ENCODE results near the gene VIM. TPM values are rescaled to one million over a fixed set of nuclear protein-coding genes. Genes with fewer than 3 reads are reported as not detected.
"Not testable (repeated sequence)": the region's sequence is repeated elsewhere in the genome, so short reads cannot be mapped to it uniquely, and the experiment has no call there.

The VIM gene
- total and polyA plus RNA-seq, 3 experiments from 2014 or later: 513 to 1,243 (median 1,217) TPM

DNA sequence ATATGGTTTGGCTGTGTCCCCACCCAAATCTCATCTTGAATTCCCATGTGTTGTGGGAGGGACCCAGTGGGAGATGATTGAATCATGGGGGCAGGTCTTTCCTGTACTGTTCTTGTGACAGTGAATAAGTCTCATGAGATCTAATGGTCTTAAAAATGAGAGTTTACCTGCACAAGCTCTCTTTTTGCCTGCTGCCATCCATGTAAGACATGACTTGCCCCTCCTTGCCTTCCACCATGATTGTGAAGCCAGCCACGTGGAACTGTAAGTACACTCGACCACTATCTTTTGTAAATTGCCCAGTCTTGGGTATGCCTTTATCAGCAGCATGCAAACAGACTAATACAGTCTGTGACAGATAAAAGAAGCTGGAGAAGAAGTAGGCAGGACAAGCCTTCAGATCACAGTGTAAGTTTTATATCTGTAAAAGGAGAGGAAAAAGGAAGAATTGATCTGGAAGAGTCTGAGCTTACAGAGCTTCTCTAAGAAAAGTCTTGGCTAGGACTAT is 26.6 kb downstream of the VIM start:
- H3K4me1 ChIP-seq (ENCODE audit: insufficient read depth, low read length); H3K36me3 ChIP-seq (ENCODE audit: insufficient read depth, low read length); H3K4me3 ChIP-seq (ENCODE audit: low read length); H3K27me3 Mint-ChIP-seq; H3K4me1 Mint-ChIP-seq; H3K9me3 ChIP-seq (ENCODE audit: low read length); DNase-seq; POLR2A ChIA-PET; H3K4me3 Mint-ChIP-seq; H3K27me3 ChIP-seq (ENCODE audit: insufficient read depth, low read length, poor library complexity, severe bottlenecking); H3K27ac Mint-ChIP-seq; H3K36me3 Mint-ChIP-seq; H3K27ac ChIP-seq (ENCODE audit: low read depth, low read length); H3K9me3 Mint-ChIP-seq: not testable (repeated sequence)
- CTCF ChIA-PET: interaction anchor here (1.1 to 3.0 kb wide), 8 partner anchors 10 to 433 kb away, joined by 3 to 12 read pairs (median 4); no protein-coding TSS in a partner anchor

DNA sequence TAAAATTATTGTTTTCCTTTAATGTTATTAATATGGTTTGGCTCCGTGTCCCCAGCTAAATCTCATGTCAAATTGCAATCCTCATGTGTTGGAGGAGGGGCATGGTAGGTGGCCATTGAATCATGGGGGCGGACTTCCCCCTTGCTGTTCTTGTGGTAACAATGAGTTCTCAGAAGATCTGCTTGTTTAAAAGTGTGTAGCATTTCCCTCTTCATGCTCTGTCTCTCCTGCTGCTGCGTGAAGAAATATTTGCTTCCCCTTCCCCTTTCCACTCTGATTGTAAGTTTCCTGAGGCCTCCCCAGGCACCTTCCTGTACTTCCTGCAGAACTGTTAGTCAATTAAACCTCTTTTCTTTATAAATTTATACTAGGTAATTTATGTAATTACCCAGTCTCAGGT is 27.5 kb downstream of the VIM start:
- Histone ChIP-seq H3K9me3 (ENCODE audit: low read length) (no peaks in the 10 kb centered on the region), H3K27ac (ENCODE audit: low read depth, low read length) (no peak overlapping the region), H3K27me3 (ENCODE audit: insufficient read depth, low read length, poor library complexity, severe bottlenecking) (no peaks in the 10 kb centered on the region), H3K36me3 (ENCODE audit: insufficient read depth, low read length) (no peaks in the 10 kb centered on the region), H3K4me3 (ENCODE audit: low read length) (no peak overlapping the region), H3K4me1 (ENCODE audit: insufficient read depth, low read length) (no peaks in the 10 kb centered on the region)
- ChIA-PET POLR2A (no interaction called here), CTCF (interaction anchor here (1.1 to 3.0 kb wide), 2 partner anchors 19 to 413 kb away, joined by 3 to 12 read pairs; no protein-coding TSS in a partner anchor)
- Mint-ChIP-seq H3K27me3 (peaks cover 0 to 2% of the 10 kb centered on the region in 2 donors), H3K27ac (no peak overlapping the region), H3K4me1 (peaks cover 4 to 6% (median 5%) of the 10 kb centered on the region in 3 donors), H3K9me3 (no peaks in the 10 kb centered on the region), H3K4me3 (no peak overlapping the region), H3K36me3 (no peaks in the 10 kb centered on the region)
- no peak for DNase-seq

DNA sequence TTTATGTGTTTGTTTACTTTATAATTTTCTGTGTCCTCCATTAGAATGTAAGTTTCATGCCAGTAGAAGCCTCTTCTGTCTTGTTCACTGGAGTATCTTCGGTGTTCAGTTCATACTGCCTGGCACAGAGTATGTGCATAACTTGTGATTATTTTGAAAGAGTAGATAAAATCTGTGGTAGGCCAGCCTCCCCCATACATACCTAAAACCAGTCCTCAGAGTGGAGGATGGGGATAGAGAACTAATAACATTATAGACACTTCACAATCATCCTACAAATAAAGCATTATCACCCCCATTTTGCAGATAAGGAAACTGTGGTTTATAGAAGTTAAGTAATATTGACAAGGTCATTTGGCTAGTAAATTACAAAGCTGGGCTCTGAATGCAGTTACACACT is 28.0 kb downstream of the VIM start:
- Histone ChIP-seq H3K36me3 (ENCODE audit: insufficient read depth, low read length) (no peaks in the 10 kb centered on the region), H3K9me3 (ENCODE audit: low read length) (no peaks in the 10 kb centered on the region), H3K27ac (ENCODE audit: low read depth, low read length) (no peak overlapping the region), H3K4me3 (ENCODE audit: low read length) (no peak overlapping the region), H3K4me1 (ENCODE audit: insufficient read depth, low read length) (no peaks in the 10 kb centered on the region), H3K27me3 (ENCODE audit: insufficient read depth, low read length, poor library complexity, severe bottlenecking) (no peaks in the 10 kb centered on the region)
- DNase-seq: no peak
- ChIA-PET POLR2A (no interaction called here), CTCF (interaction anchor here (1.1 to 3.0 kb wide), 10 partner anchors 9 to 433 kb away, joined by 3 to 12 read pairs (median 6); no protein-coding TSS in a partner anchor)
- H3K4me1 Mint-ChIP-seq: peaks cover 4 to 6% (median 5%) of the 10 kb centered on the region in 3 donors
- no peak overlapping the region for H3K4me3 Mint-ChIP-seq
- peak overlapping the region in 1 of 8 donors; percentile 79 for H3K27ac Mint-ChIP-seq
- peaks cover 0 to 2% of the 10 kb centered on the region in 2 donors for H3K27me3 Mint-ChIP-seq
- no peaks in the 10 kb centered on the region for H3K36me3 Mint-ChIP-seq
- no peaks in the 10 kb centered on the region for H3K9me3 Mint-ChIP-seq

DNA sequence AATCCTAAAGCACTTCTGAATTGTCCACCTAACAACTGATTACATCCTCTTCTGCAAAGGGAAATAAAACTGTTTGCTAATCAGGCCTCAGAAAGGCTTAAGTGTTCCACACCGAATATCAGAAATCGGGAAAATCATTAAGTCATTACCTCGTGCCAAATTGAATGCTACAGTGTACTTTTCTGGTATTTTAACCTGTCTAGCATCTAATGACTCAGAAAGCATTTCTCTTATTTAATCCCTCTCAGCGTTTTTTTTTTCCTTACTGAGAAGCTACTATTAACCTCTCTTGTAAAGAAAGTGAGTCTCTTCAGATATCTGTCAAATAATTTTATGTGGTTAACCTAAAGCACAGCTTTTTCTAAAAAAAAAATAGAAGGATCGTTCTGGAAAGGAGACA is 28.6 kb downstream of the VIM start:
- Mint-ChIP-seq H3K4me1 (peaks cover 4 to 6% (median 5%) of the 10 kb centered on the region in 3 donors), H3K27ac (no peak overlapping the region), H3K27me3 (peaks cover 0 to 2% of the 10 kb centered on the region in 2 donors), H3K36me3 (no peaks in the 10 kb centered on the region), H3K4me3 (no peak overlapping the region), H3K9me3 (peaks cover 0 to 3% (median under 1%) of the 10 kb centered on the region in 5 donors)
- Histone ChIP-seq H3K4me1 (ENCODE audit: insufficient read depth, low read length) (no peaks in the 10 kb centered on the region), H3K27ac (ENCODE audit: low read depth, low read length) (no peak overlapping the region), H3K9me3 (ENCODE audit: low read length) (peaks cover 2% of the 10 kb centered on the region), H3K4me3 (ENCODE audit: low read length) (no peak overlapping the region), H3K36me3 (ENCODE audit: insufficient read depth, low read length) (no peaks in the 10 kb centered on the region), H3K27me3 (ENCODE audit: insufficient read depth, low read length, poor library complexity, severe bottlenecking) (no peaks in the 10 kb centered on the region)
- DNase-seq: no peak
- ChIA-PET CTCF (interaction anchor here (0.7 to 1.9 kb wide), 14 partner anchors 9 to 433 kb away, joined by 3 to 10 read pairs (median 6); no protein-coding TSS in a partner anchor), POLR2A (no interaction called here)

DNA sequence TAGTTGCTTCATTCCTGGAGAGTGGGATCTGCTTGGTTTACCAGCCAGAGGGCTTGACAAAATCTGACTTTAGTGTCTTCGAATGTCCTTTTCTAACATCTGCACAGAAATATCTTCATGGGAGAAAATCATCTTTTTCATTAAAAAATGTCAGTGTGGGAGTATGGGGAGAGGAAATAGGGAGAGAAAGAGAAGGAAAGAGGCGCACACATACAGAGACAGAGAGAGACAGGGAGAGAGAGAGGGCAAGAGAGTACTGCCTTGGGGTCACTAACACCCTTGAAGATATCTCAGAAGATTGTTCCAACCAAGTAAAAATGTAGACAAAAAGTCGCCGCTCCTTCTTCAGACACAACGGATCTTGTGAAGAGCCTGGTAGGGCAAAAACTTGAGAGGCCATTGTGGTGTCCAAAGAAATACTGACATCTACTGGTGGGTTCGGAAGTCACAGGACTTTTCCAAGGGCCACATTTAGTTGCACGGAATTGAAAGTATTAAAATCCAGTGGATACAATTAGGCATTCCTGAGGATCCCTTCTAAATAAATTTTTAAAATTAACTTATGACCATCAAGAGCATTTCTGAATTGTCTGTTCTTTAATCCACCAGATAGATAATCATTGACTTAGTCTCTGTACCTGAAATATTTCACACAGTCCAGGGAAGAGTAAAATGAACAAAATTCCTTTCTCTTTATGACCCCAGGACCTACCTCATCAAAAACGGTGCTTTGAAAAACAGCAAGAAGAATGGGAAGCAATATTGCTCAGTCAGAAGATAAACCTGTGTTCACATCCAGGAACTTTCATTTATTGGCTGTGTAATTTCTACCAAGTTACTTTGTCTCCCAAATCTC is 29.7 kb downstream of the VIM start:
- peaks cover 0 to 2% of the 10 kb centered on the region in 2 donors for H3K27me3 Mint-ChIP-seq
- Histone ChIP-seq H3K4me3 (ENCODE audit: low read length) (no peak overlapping the region), H3K27me3 (ENCODE audit: insufficient read depth, low read length, poor library complexity, severe bottlenecking) (no peaks in the 10 kb centered on the region), H3K27ac (ENCODE audit: low read depth, low read length) (no peak overlapping the region), H3K9me3 (ENCODE audit: low read length) (peaks cover 4% of the 10 kb centered on the region), H3K4me1 (ENCODE audit: insufficient read depth, low read length) (no peaks in the 10 kb centered on the region), H3K36me3 (ENCODE audit: insufficient read depth, low read length) (no peaks in the 10 kb centered on the region)
- CTCF ChIA-PET: interaction anchor here (0.6 to 2.8 kb wide), 17 partner anchors 8 to 1412 kb away, joined by 3 to 10 read pairs (median 5); no protein-coding TSS in a partner anchor
- peak overlapping the region in 2 of 7 donors; percentile 1 to 14 for H3K4me3 Mint-ChIP-seq
- POLR2A ChIA-PET: no interaction called here
- H3K27ac Mint-ChIP-seq: no peak overlapping the region
- H3K4me1 Mint-ChIP-seq: peaks cover 4 to 6% (median 5%) of the 10 kb centered on the region in 3 donors
- peak; percentile 12 to 63 (median 55) for DNase-seq
- H3K9me3 Mint-ChIP-seq: peaks cover 0 to 12% (median 5%) of the 10 kb centered on the region in 5 donors
- H3K36me3 Mint-ChIP-seq: no peaks in the 10 kb centered on the region

DNA sequence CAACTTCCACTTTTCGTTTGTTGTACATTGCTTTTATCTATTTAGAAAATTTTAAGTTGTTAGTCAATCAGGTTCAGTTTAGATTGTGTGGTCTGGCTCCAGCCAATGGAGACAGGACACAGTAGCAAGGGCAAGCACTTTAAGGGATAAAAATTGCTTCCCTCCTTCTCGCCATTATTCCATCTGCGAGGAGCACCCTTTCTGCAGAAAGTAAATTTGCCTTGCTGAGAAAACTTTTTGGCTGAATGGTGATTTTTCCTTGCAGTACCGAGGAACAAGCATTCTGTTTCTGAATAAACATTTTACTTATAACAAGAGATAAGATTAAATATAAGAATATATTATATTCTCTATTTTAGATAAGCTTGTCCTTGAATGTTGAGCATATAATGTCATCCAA is 34.5 kb downstream of the VIM start:
- CTCF ChIA-PET: no interaction called here
- H3K9me3 Mint-ChIP-seq: peaks cover 7 to 39% (median 29%) of the 10 kb centered on the region in 5 donors
- H3K4me1 ChIP-seq (ENCODE audit: insufficient read depth, low read length): no peaks in the 10 kb centered on the region
- no peak for DNase-seq
- peaks cover 0 to 5% of the 10 kb centered on the region in 2 donors for H3K27me3 Mint-ChIP-seq
- no peaks in the 10 kb centered on the region for H3K27me3 ChIP-seq (ENCODE audit: insufficient read depth, low read length, poor library complexity, severe bottlenecking)
- no peaks in the 10 kb centered on the region for H3K36me3 Mint-ChIP-seq
- POLR2A ChIA-PET: no interaction called here
- H3K4me3 Mint-ChIP-seq: no peak overlapping the region
- peaks cover 2 to 3% (median 2%) of the 10 kb centered on the region in 3 donors for H3K4me1 Mint-ChIP-seq
- H3K9me3 ChIP-seq (ENCODE audit: low read length): peaks cover 16% of the 10 kb centered on the region
- H3K27ac Mint-ChIP-seq: no peak overlapping the region
- no peaks in the 10 kb centered on the region for H3K36me3 ChIP-seq (ENCODE audit: insufficient read depth, low read length)
- no peak overlapping the region for H3K27ac ChIP-seq (ENCODE audit: low read depth, low read length)
- no peak overlapping the region for H3K4me3 ChIP-seq (ENCODE audit: low read length)

DNA sequence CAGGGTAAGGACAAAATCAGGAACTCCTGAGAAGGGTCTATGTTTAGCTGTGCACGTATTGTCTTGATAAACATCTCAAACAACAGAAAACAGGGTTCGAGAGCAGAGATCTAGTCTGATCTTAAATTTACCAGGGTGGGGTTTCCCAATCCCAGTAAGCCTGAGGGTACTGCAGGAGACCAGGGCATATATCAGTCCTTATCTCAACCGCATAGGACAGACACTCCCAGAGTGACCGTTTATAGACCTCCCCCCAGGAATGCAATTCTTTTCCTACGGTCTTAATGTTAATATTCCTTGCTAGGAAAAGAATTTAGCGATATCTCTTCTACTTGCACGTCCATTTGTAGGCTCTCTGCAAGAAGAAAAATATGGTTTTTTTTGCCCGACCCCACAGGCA is 35.5 kb downstream of the VIM start:
- CTCF ChIA-PET: interaction anchor here (0.9 kb wide), 1 partner anchor 9 kb away, joined by 3 read pairs; no protein-coding TSS in a partner anchor
- POLR2A ChIA-PET: no interaction called here
- no peak overlapping the region for H3K4me3 Mint-ChIP-seq

DNA sequence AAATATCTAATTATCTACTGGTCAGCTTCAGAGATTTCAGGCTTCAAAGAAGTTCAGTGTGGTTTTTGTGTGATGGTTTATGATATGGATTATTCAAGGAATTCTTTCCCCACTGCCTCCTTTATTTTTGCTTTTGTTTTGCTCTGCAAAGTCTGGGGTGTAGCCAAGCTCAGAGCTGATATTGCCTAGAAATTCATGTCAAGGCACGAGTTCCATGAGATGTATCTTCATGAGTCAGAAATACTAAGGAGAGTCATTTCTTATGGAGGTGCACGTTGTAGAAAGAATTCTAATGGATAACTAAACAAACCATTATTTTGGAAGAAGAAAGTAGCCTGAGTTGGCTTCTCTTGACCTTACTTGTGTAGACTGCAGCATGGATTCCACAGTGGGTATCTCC is 37.4 kb downstream of the VIM start:
- Mint-ChIP-seq H3K4me1 (no peaks in the 10 kb centered on the region), H3K27ac (no peak overlapping the region), H3K27me3 (peaks cover 2 to 26% of the 10 kb centered on the region in 2 donors), H3K4me3 (no peak overlapping the region), H3K36me3 (no peaks in the 10 kb centered on the region), H3K9me3 (peaks cover 7 to 39% (median 29%) of the 10 kb centered on the region in 5 donors)
- ChIA-PET POLR2A (no interaction called here), CTCF (interaction anchor here (1.7 kb wide), 1 partner anchor 9 kb away, joined by 5 read pairs; no protein-coding TSS in a partner anchor)
- H3K36me3 ChIP-seq (ENCODE audit: insufficient read depth, low read length): no peaks in the 10 kb centered on the region
- H3K4me3 ChIP-seq (ENCODE audit: low read length): no peak overlapping the region
- DNase-seq: no peak
- H3K27ac ChIP-seq (ENCODE audit: low read depth, low read length): no peak overlapping the region
- no peaks in the 10 kb centered on the region for H3K27me3 ChIP-seq (ENCODE audit: insufficient read depth, low read length, poor library complexity, severe bottlenecking)
- peaks cover 16% of the 10 kb centered on the region for H3K9me3 ChIP-seq (ENCODE audit: low read length)
- no peaks in the 10 kb centered on the region for H3K4me1 ChIP-seq (ENCODE audit: insufficient read depth, low read length)

More for the DNA sequence above, 35.5 kb downstream of the VIM start:
- H3K27me3 ChIP-seq (ENCODE audit: insufficient read depth, low read length, poor library complexity, severe bottlenecking): no peaks in the 10 kb centered on the region
- H3K4me1 ChIP-seq (ENCODE audit: insufficient read depth, low read length): no peaks in the 10 kb centered on the region
- H3K36me3 ChIP-seq (ENCODE audit: insufficient read depth, low read length): no peaks in the 10 kb centered on the region
- H3K27ac ChIP-seq (ENCODE audit: low read depth, low read length): no peak overlapping the region
- peaks cover 16% of the 10 kb centered on the region for H3K9me3 ChIP-seq (ENCODE audit: low read length)
- no peak overlapping the region for H3K4me3 ChIP-seq (ENCODE audit: low read length)
- no peaks in the 10 kb centered on the region for H3K4me1 Mint-ChIP-seq
- peaks cover 0 to 15% of the 10 kb centered on the region in 2 donors for H3K27me3 Mint-ChIP-seq
- DNase-seq: no peak
- H3K9me3 Mint-ChIP-seq: peaks cover 7 to 39% (median 29%) of the 10 kb centered on the region in 5 donors
- H3K27ac Mint-ChIP-seq: peak overlapping the region in 1 of 8 donors; percentile 88
- no peaks in the 10 kb centered on the region for H3K36me3 Mint-ChIP-seq

Data from CD8-positive, alpha-beta memory T cell (primary cell).